Uterus (tissue), 4 donors: Measurements from ENCODE around the gene CAPN9. TPM values are rescaled to one million over a fixed set of nuclear protein-coding genes. Genes with fewer than 3 reads are reported as not detected.

Experiments used
- DNase-seq, 2 donors: peaks; one replicate each; pipeline ENCODE4 v3.0.0-alpha.2; 2019 to 2020
- H3K27ac ChIP-seq, 2 donors: fragments of 200-600 bp; sonication (generic); 1 replicate in 1 of 2; 2 replicates in 1 of 2; pipeline ENCODE4 v1.5.1; 2016 to 2018
- H3K27me3 ChIP-seq, 2 donors: fragments of 200-600 bp; sonication (generic); one replicate each; pipeline ENCODE4 v1.5.1; 2018 to 2019; ENCODE audit warnings: control low read depth in 1 of 2
- H3K36me3 ChIP-seq, 2 donors: fragments of 200-600 bp; sonication (generic); one replicate each; pipeline ENCODE4 v1.5.1; 2019; ENCODE audit warnings: control low read depth in 1 of 2
- H3K4me1 ChIP-seq, 2 donors: fragments of 200-600 bp; sonication (generic); one replicate each; pipeline ENCODE4 v1.5.1; 2018 to 2019; ENCODE audit warnings: control low read depth in 1 of 2
- H3K4me3 ChIP-seq, 2 donors: fragments of 200-600 bp; sonication (generic); 1 replicate in 1 of 2; 2 replicates in 1 of 2; pipeline ENCODE4 v1.5.1; 2018 to 2019; ENCODE audit warnings: mild to moderate bottlenecking in 1 of 2
- H3K9me3 ChIP-seq, 2 donors: fragments of 200-600 bp; sonication (generic); one replicate each; pipeline ENCODE4 v1.5.1; 2019; ENCODE audit warnings: control low read depth in 1 of 2
- CTCF ChIP-seq, 4 experiments: fragments of 200-600 bp in 2 of 4; fragments of 450-650 bp in 2 of 4; sonication (generic) in 2 of 4; IDR thresholded peaks; one replicate each; pipeline ENCODE4 v1.5.1; 2016 to 2019; ENCODE audit warnings: antibody characterized with exemption in 4 of 4, mild to moderate bottlenecking in 2 of 4, moderate library complexity in 1 of 4
- POLR2A ChIP-seq, 2 donors: fragments of 450-650 bp; IDR thresholded peaks; one replicate each; pipeline ENCODE4 v1.6.1; 2016; ENCODE audit warnings: antibody characterized with exemption in 2 of 2, mild to moderate bottlenecking in 1 of 2, moderate library complexity in 1 of 2
- intact Hi-C: fragments of 100-400 bp; cut with DNase I; formaldehyde crosslinking; loops from one replicate; pipeline ENCODE4 v1.15.1; 2023; ENCODE audit warnings: low total_unique reads
- total RNA-seq, 4 donors: library from RNA; depleted of rRNA in 3 of 4; stranded (reverse); fragments of >200 nt in 3 of 4; gene quantifications; one replicate each; pipeline versions ENCODE4 v1.1.0 to v1.2.4, GENCODE V29; 2014 to 2023
- donor health status: DM: yes; HTN: yes; CAD: no.

CAPN9 gene
- total RNA-seq, 4 donors from 2014 or later, result 0.41 TPM; not detected in 3

GRCh38 chr1:230786385-230786753 lies 39.2 kb downstream of the CAPN9 start:
- H3K4me3 ChIP-seq, result no peak overlapping the region
- no peak for TF ChIP-seq CTCF (IDR thresholded peaks at IDR 0.05)
- H3K36me3 ChIP-seq, result no peaks in the 10 kb centered on the region
- DNase-seq, result no peak
- no peaks in the 10 kb centered on the region for H3K27me3 ChIP-seq
- H3K27ac ChIP-seq, result no peak overlapping the region
- H3K9me3 ChIP-seq, result no peaks in the 10 kb centered on the region
- intact Hi-C loops, result no loop called here
- H3K4me1 ChIP-seq, result no peaks in the 10 kb centered on the region

GRCh38 chr1:230787471-230787870 lies 40.3 kb downstream of the CAPN9 start:
- H3K9me3 ChIP-seq, result no peaks in the 10 kb centered on the region
- TF ChIP-seq CTCF (IDR thresholded peaks at IDR 0.05) (no peak), POLR2A (IDR thresholded peaks at IDR 0.05) (no peak)
- H3K36me3 ChIP-seq, result no peaks in the 10 kb centered on the region
- no peaks in the 10 kb centered on the region for H3K27me3 ChIP-seq
- H3K27ac ChIP-seq, result no peak overlapping the region
- no peak overlapping the region for H3K4me3 ChIP-seq
- intact Hi-C loops, result no loop called here
- no peaks in the 10 kb centered on the region for H3K4me1 ChIP-seq
- DNase-seq, result no peak

GRCh38 chr1:230788561-230789275 lies 41.5 kb downstream of the CAPN9 start:
- intact Hi-C loops, result no loop called here
- no peak for TF ChIP-seq POLR2A (IDR thresholded peaks at IDR 0.05)
- TF ChIP-seq CTCF (IDR thresholded peaks at IDR 0.05), result no peak
- DNase-seq, result no peak
- Histone ChIP-seq H3K27ac (no peak overlapping the region), H3K36me3 (no peaks in the 10 kb centered on the region), H3K4me1 (no peaks in the 10 kb centered on the region), H3K4me3 (no peak overlapping the region), H3K27me3 (no peaks in the 10 kb centered on the region), H3K9me3 (no peaks in the 10 kb centered on the region)

- no peaks in the 10 kb centered on the region for H3K27me3 ChIP-seq
- TF ChIP-seq POLR2A (IDR thresholded peaks at IDR 0.05) (no peak), CTCF (IDR thresholded peaks at IDR 0.05) (no peak)
- no peak for DNase-seq
- intact Hi-C loops, result loop anchor here (10.0 kb wide), 1 partner anchor 425 kb away; no protein-coding TSS in a partner anchor
- H3K36me3 ChIP-seq, result no peaks in the 10 kb centered on the region
- H3K4me3 ChIP-seq, result no peak overlapping the region
- H3K4me1 ChIP-seq, result no peaks in the 10 kb centered on the region
- H3K9me3 ChIP-seq, result no peaks in the 10 kb centered on the region
- H3K27ac ChIP-seq, result no peak overlapping the region
Measured at GRCh38 chr1:230790026-230790425, 42.8 kb downstream of the CAPN9 start.

GRCh38 chr1:230791986-230792564 lies 44.9 kb downstream of the CAPN9 start:
- Histone ChIP-seq H3K4me1 (no peaks in the 10 kb centered on the region), H3K9me3 (no peaks in the 10 kb centered on the region), H3K4me3 (no peak overlapping the region), H3K27me3 (no peaks in the 10 kb centered on the region), H3K27ac (no peak overlapping the region), H3K36me3 (no peaks in the 10 kb centered on the region)
- DNase-seq, result no peak
- intact Hi-C loops, result loop anchor here (10.0 kb wide), 1 partner anchor 423 kb away; no protein-coding TSS in a partner anchor
- no peak for TF ChIP-seq CTCF (IDR thresholded peaks at IDR 0.05)
